Dedifferentiated amniotic fluid mesenchymal stem cell (primary cell): ENCODE measurements around the gene CEBPZ.
A peak's percentile ranks its signal among the peaks of the same experiment; 100 is the strongest.
"Not testable (repeated sequence)": the region's sequence is repeated elsewhere in the genome, so short reads cannot be mapped to it uniquely, and the experiment has no call there.

Experiments
- DNase-seq: peaks from one replicate; pipeline ENCODE4 v3.0.0-alpha.2; 2016; ENCODE audit errors: extremely low spot score

Gene CEBPZ

GRCh38 chr2:37224063-37224462 lies 7.3 kb downstream of the CEBPZ start:
- no peak for DNase-seq

GRCh38 chr2:37223131-37223530 lies 8.3 kb downstream of the CEBPZ start:
- no peak for DNase-seq

GRCh38 chr2:37219046-37219445 lies 12.3 kb downstream of the CEBPZ start:
- DNase-seq, result no peak

GRCh38 chr2:37215250-37215649 lies 16.1 kb downstream of the CEBPZ start:
- DNase-seq, result no peak

GRCh38 chr2:37211939-37212338 lies 19.5 kb downstream of the CEBPZ start:
- no peak for DNase-seq

DNA sequence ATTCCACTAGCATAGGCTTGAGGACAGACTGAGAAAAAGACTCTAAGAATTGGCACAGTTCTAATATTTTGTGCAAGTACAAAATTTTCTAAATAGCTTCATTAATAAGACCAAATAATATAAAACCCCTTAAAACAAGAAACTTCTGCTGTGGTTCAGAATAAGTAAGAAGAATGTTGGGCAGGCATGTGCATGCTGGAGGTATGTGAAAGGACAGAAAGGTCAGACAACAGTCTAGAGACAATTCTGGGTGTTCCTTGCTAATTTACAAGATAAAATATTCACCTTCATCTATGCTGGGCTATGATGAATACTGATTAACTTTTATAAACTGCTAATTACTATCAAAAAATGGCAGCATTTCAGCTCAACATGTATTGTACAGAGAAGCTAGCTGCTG lies 20.2 kb downstream of the CEBPZ start:
- no peak for DNase-seq

DNA sequence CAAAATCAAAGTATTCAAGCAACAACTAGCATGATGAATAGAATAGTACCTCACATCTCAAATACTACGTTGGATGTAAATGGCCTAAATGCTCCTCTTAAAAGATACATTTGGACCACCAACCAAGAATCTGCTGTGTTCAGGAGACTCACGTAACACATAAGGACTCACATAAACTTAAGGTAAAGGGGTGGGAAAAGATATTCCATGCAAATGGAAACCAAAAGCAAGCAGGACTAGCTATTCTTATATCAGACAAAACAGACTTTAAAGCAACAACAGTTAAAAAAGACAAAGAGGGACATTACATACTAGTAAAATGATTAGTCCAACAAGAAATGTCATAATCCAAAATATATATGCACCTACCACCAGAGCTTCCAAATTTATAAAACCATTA lies 24.6 kb downstream of the CEBPZ start:
- DNase-seq, result not testable (repeated sequence)

- no peak for DNase-seq
These were observed 25.6 kb downstream of the CEBPZ start for GRCh38 chr2:37205689-37206341.

- not testable (repeated sequence) for DNase-seq
These were observed 26.2 kb downstream of the CEBPZ start for GRCh38 chr2:37205071-37205661.

DNA sequence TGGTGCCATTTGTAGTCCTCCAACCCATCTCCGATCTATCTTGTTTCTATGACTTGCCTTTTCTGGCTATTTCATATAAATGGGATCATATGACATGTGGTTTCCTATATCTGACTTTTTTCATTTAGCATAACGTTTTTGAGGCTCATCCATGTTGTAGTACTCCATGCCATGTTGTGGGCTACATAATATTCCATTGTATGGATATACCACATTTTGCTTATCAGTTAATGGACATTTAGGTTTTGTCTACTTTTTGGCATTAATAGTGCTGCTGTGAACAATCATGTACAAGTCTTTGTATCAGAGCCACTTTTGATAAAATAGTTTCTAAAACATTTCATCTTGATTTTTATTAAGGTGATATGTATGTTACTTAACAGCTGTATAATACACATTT lies 27.7 kb downstream of the CEBPZ start:
- DNase-seq, result no peak

DNA sequence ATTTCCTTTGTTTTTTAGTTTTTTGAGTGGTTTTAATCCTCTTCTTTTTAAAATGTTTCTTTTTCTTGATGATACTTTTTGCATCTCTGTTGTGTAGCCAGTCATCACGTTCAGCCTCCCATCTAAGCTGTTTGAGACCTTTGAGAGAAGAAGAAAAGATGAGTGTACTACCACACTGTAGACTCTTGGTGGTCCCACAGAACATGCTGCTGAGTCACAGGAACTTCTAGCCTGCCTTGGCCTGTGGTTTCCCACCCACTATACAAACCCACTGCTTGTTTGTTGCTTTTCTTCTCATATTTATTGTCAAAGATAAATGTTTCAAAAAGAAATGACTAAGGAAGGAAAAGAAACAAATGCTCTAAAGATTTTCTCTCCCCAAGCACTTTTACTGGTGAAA lies 29.6 kb downstream of the CEBPZ start:
- DNase-seq, result no peak

- no peak for DNase-seq
These were observed 30.2 kb downstream of the CEBPZ start for GRCh38 chr2:37201208-37201607.

- DNase-seq, result no peak
These were observed 32.7 kb downstream of the CEBPZ start for GRCh38 chr2:37198681-37199065.

GRCh38 chr2:37196320-37197195 lies 34.8 kb downstream of the CEBPZ start, which contains the start of gene CEBPZOS:
TSS of gene CEBPZOS (plus strand) at chr2:37196496. CDS start at chr2:37199705, 3,209 bp downstream.
- DNase-seq, result peak; percentile 54

DNA sequence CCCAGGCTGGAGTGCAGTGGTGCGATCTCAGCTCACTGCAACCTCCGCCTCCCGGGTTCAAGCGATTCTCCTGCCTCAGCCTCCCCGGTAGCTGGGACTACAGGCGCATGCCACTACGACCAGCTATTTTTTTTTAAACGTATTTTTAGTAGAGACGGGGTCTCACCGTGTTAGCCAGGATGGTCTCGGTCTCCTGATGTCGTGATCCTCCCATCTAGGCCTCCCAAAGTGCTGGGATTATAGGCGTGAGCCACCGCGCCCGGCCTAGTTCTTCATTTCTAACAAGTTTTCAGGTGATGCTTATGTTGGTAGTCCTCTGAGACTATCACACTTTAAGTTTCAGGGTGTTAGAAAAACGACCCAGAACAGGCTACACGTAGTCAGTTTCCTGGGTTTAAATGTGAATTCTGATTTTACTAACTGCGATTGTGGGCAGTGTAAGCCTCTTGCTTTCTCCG lies 35.5 kb downstream of the CEBPZ start:
- not testable (repeated sequence) for DNase-seq

DNA sequence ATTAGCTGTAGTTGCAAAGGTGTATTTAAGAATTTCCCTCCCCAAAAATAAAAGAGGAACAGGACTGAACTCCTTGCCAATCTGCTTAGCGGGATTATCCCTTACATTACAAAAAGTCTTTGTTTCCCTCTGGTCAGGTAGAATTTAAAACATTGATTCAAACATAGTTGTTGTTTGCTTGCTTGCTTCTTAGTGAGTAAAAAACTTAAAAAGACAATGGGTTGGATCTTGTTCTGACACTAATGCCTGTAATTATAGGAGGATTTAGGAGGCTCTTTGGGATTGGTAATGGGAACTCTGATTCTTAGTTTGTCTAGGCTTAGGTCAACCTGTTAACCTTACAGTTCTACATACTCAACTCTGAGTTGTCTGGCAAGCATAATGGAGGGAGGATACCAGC lies 38.8 kb downstream of the CEBPZ start:
- DNase-seq, result no peak

- DNase-seq, result no peak
These were observed 39.6 kb downstream of the CEBPZ start for GRCh38 chr2:37191747-37192146.

- DNase-seq, result no peak
These were observed 40.1 kb downstream of the CEBPZ start for GRCh38 chr2:37191253-37191652.

- no peak for DNase-seq
These were observed 41.1 kb downstream of the CEBPZ start for GRCh38 chr2:37190290-37190689.

GRCh38 chr2:37189452-37190153 lies 41.8 kb downstream of the CEBPZ start:
- no peak for DNase-seq

DNA sequence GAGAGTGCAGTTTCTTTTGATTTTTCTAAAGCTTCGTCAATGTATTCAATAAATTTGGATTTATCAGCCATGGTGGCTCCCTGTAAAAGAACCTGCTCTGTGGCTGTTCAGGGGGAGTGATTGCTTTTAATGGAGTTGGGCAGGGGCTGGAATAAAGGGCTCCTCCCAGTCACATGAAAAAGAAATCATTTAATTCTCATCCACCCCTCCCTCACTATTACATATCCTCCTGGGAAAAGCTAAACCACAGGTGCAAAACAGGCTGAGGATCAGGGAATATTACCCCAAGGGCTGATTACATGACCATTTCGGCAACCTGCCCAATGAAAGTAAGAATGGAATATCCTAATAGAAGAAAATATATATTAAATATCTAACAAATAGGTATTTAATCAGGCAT lies 42.8 kb downstream of the CEBPZ start, which contains the start of gene SULT6B1:
Gene SULT6B1 (minus strand): TSS at position 101 of the 400 bp plus-strand sequence. CDS start 30 bp downstream, at position 71.
- DNase-seq, result no peak
